Hepatocyte (in vitro differentiated cells): ENCODE measurements around the gene LACTBL1. TPM values are rescaled to one million over a fixed set of nuclear protein-coding genes. Genes with fewer than 3 reads are reported as not detected.

ENCODE experiments used
- DNase-seq: peaks from one replicate; pipeline ENCODE4 v3.0.0-alpha.2; 2016; ENCODE audit warnings: low spot score
- H2AFZ ChIP-seq: fragments of 200-600 bp; sonication (generic); 2 replicates; pipeline ENCODE4 v1.6.0; 2016; ENCODE audit warnings: antibody characterized with exemption, mild to moderate bottlenecking
- H3K27ac ChIP-seq: fragments of 200-600 bp; sonication (generic); 2 replicates; pipeline ENCODE4 v1.5.1; 2016; ENCODE audit warnings: mild to moderate bottlenecking
- H3K27me3 ChIP-seq: fragments of 200-600 bp; sonication (generic); 2 replicates; pipeline ENCODE4 v1.6.1; 2016
- H3K36me3 ChIP-seq: fragments of 200-600 bp; sonication (generic); replicated peaks from 2 replicates; pipeline ENCODE4 v1.5.1; 2016; ENCODE audit warnings: low read depth; ENCODE audit not compliant: insufficient read depth
- H3K4me1 ChIP-seq: fragments of 200-600 bp; sonication (generic); 2 replicates; pipeline ENCODE4 v1.5.1; 2016; ENCODE audit warnings: mild to moderate bottlenecking, moderate library complexity; ENCODE audit not compliant: insufficient read depth
- H3K4me2 ChIP-seq: fragments of 200-600 bp; sonication (generic); 2 replicates; pipeline ENCODE4 v1.6.0; 2016
- H3K4me3 ChIP-seq: fragments of 200-600 bp; sonication (generic); 2 replicates; pipeline ENCODE4 v1.5.1; 2016; ENCODE audit warnings: mild to moderate bottlenecking
- H3K79me2 ChIP-seq: fragments of 200-600 bp; sonication (generic); 2 replicates; pipeline ENCODE4 v1.6.0; 2017; ENCODE audit warnings: mild to moderate bottlenecking
- H3K9me2 ChIP-seq: fragments of 200-600 bp; sonication (generic); replicated peaks from 2 replicates; pipeline ENCODE4 v1.6.0; 2017; ENCODE audit warnings: mild to moderate bottlenecking; ENCODE audit not compliant: insufficient read depth
- H3K9me3 ChIP-seq: fragments of 200-600 bp; sonication (generic); 2 replicates; pipeline ENCODE4 v1.5.1; 2016; ENCODE audit warnings: low read depth, mild to moderate bottlenecking
- H4K20me1 ChIP-seq: fragments of 200-600 bp; sonication (generic); 2 replicates; pipeline ENCODE4 v1.6.0; 2016; ENCODE audit warnings: mild to moderate bottlenecking; ENCODE audit not compliant: insufficient read depth, poor library complexity, severe bottlenecking
- EZH2 ChIP-seq: fragments of 200-600 bp; sonication (generic); IDR thresholded peaks from 2 replicates; pipeline ENCODE4 v1.6.1; 2016; ENCODE audit warnings: antibody characterized with exemption, mild to moderate bottlenecking, borderline replicate concordance
- EZH2phosphoT487 ChIP-seq: fragments of 200-600 bp; sonication (generic); IDR thresholded peaks from one replicate; pipeline ENCODE4 v1.6.1; 2018; ENCODE audit warnings: antibody characterized with exemption, mild to moderate bottlenecking, low read depth, moderate library complexity; ENCODE audit not compliant: unreplicated experiment, severe bottlenecking
- WGBS: methylation state at CpG from one replicate; pipeline ENCODE4 v1.1.6; 2016; ENCODE audit warnings: low lambda C conversion rate; ENCODE audit errors: missing lambda C conversion rate; 5-methylcytosine and 5-hydroxymethylcytosine counted together
- polyA plus RNA-seq: library from polyadenylated mRNA; unstranded; fragments of >200 nt; fragmentation: Nextera tagmentation; extraction: Ambion mirVana; gene quantifications from 2 replicates; pipeline ENCODE4 v1.2.1, GENCODE V29; 2016
- total RNA-seq: library from RNA; depleted of rRNA; stranded (reverse); fragments of >200 nt; gene quantifications from 2 replicates; pipeline ENCODE4 v1.2.3, GENCODE V29; 2014
- TF ChIP-seq, protein P1 (sequence below): fragments of 200-600 bp; sonication (generic); IDR thresholded peaks from 2 replicates; pipeline ENCODE4 v1.5.1; 2016; ENCODE audit warnings: antibody characterized with exemption, mild to moderate bottlenecking; ENCODE audit not compliant: poor library complexity

LACTBL1 gene
- total and polyA plus RNA-seq, 2 experiments from 2014 or later = not detected

DNA sequence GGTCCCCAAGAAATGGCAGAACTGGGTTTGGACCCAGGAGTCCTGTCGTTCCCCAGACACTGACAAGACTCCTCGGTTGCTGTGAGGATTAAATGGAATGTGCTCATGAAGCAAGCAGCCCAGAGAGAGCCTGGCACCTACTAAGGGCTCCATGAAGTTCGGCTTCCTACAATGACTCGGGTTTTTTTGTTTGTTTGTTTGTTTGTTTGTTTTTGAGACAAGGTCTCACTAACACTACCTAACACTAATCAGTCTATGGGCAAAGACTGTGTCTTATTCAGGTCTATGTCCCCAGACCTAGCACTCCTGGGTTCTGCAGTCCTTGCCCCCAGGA is 3.4 kb upstream of the LACTBL1 start:
- no peaks in the 10 kb centered on the region for H4K20me1 ChIP-seq
- TF ChIP-seq EZH2 = no peak
- TF ChIP-seq EZH2phosphoT487 = no peak
- TF ChIP-seq, protein P1, sequence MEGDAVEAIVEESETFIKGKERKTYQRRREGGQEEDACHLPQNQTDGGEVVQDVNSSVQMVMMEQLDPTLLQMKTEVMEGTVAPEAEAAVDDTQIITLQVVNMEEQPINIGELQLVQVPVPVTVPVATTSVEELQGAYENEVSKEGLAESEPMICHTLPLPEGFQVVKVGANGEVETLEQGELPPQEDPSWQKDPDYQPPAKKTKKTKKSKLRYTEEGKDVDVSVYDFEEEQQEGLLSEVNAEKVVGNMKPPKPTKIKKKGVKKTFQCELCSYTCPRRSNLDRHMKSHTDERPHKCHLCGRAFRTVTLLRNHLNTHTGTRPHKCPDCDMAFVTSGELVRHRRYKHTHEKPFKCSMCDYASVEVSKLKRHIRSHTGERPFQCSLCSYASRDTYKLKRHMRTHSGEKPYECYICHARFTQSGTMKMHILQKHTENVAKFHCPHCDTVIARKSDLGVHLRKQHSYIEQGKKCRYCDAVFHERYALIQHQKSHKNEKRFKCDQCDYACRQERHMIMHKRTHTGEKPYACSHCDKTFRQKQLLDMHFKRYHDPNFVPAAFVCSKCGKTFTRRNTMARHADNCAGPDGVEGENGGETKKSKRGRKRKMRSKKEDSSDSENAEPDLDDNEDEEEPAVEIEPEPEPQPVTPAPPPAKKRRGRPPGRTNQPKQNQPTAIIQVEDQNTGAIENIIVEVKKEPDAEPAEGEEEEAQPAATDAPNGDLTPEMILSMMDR = no peak
- no peaks in the 10 kb centered on the region for H3K9me3 ChIP-seq
- no peak for DNase-seq
- H3K4me3 ChIP-seq = no peak overlapping the region
- H3K36me3 ChIP-seq = no peaks in the 10 kb centered on the region
- H3K27ac ChIP-seq = no peak overlapping the region
- WGBS = 69% methylated on average over 4 of the region's 4 CpGs
- H2AFZ ChIP-seq = no peak overlapping the region
- no peaks in the 10 kb centered on the region for H3K27me3 ChIP-seq
- H3K79me2 ChIP-seq = no peaks in the 10 kb centered on the region
- no peaks in the 10 kb centered on the region for H3K4me1 ChIP-seq
- H3K4me2 ChIP-seq = no peak overlapping the region
- H3K9me2 ChIP-seq = no peaks in the 10 kb centered on the region

DNA sequence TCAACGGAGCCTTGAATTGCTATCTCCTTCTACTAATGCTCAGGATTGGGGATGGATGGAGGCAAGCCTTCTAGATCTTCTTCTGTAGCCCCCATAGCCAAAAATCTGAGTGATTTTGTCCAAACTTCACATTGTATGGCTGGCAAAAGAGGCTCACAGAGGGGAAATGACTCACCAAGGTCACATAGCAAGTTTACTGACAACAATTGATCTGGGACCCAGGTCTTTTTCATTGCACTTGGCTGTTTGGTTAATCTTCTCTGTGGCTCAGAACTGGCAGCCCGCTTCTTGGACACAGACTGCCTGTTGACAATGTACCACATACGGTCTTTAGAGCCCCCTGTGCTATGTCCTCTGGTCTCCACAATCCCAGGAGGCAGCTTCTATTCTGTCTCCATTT is 3.0 kb upstream of the LACTBL1 start:
- no peaks in the 10 kb centered on the region for H3K9me2 ChIP-seq
- no peak overlapping the region for H3K4me3 ChIP-seq
- H3K27me3 ChIP-seq = no peaks in the 10 kb centered on the region
- no peaks in the 10 kb centered on the region for H3K9me3 ChIP-seq
- H3K27ac ChIP-seq = no peak overlapping the region
- no peaks in the 10 kb centered on the region for H3K79me2 ChIP-seq
- no peak overlapping the region for H3K4me2 ChIP-seq
- H3K36me3 ChIP-seq = no peaks in the 10 kb centered on the region
- 84% methylated on average over 3 of the region's 3 CpGs for WGBS
- no peak for DNase-seq
- H3K4me1 ChIP-seq = no peaks in the 10 kb centered on the region
- no peak overlapping the region for H2AFZ ChIP-seq
- no peaks in the 10 kb centered on the region for H4K20me1 ChIP-seq
- TF ChIP-seq EZH2 (no peak), EZH2phosphoT487 (no peak)
- TF ChIP-seq, protein P1 = no peak

DNA sequence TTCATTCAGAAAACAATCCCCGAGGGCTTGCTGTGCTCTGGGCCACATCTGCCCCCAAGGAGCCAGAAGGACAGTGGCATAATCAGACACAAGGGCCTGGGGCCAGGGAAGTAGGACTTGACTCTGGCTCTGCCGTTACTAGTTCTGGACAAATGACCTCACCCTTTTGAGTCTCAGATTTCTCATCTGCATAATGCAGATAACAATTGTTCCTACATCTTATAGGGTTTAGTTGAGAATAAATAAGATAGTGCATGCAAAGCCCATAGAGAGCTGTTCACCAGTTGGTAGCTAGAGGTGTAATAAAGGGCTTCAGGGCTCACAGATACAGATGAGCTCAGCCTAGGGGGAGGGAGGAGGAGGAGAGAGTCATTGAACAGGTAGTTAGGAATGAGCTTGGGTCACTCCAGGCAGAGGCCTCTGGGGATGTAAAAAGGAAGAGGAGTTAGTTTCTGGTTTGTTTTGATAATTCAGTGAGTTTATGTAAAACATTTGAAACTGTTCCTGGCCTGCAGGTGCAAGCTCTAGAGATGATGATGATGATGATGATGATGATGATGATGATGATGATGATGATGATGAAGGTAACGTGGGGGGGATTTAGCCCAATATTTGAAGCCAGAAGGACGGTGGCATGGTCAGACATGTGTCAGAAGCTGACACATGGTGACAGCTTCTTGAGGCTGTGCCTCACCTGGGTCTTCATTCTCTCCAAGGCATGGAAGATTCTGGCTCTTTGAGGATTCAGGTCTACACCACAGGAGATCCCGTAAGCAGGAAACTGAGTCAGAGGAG is 858 bp downstream of the LACTBL1 start:
- no peaks in the 10 kb centered on the region for H3K36me3 ChIP-seq
- peak; percentile 15 for DNase-seq
- WGBS = 67% methylated on average over 5 of the region's 5 CpGs
- no peak for TF ChIP-seq EZH2phosphoT487
- no peak for TF ChIP-seq EZH2
- TF ChIP-seq, protein P1 = no peak
- no peaks in the 10 kb centered on the region for H3K4me1 ChIP-seq
- H4K20me1 ChIP-seq = no peaks in the 10 kb centered on the region
- no peak overlapping the region for H3K4me3 ChIP-seq
- no peak overlapping the region for H3K4me2 ChIP-seq
- no peaks in the 10 kb centered on the region for H3K9me3 ChIP-seq
- H3K79me2 ChIP-seq = no peaks in the 10 kb centered on the region
- no peaks in the 10 kb centered on the region for H3K9me2 ChIP-seq
- no peaks in the 10 kb centered on the region for H3K27me3 ChIP-seq
- H3K27ac ChIP-seq = no peak overlapping the region
- no peak overlapping the region for H2AFZ ChIP-seq
